ENCODE results near the gene MUC6. TPM values are rescaled to one million over a fixed set of nuclear protein-coding genes. Genes with fewer than 3 reads are reported as not detected.

MUC6 gene
- total and polyA plus RNA-seq, 9 of the 15 experiments (the other 6 are each of a cell fraction or from before 2014, with no cell fraction given), result not detected

- Histone ChIP-seq H3K27me3 (ENCODE audit: control insufficient read depth in 2 of 2, insufficient read depth in 2 of 2, low read length in 2 of 2) (no peaks in the 10 kb centered on the region), H3K9me3 (replicated peaks; ENCODE audit: control insufficient read depth, insufficient read depth, low read depth, low read length) (no peaks in the 10 kb centered on the region), H3K4me3 (no peak overlapping the region), H3K4me2 (ENCODE audit: insufficient read depth, low read length) (no peak overlapping the region), H4K20me1 (replicated peaks; ENCODE audit: control insufficient read depth, insufficient read depth, low read length) (no peaks in the 10 kb centered on the region; the same call in 1 of the 2 replicates), H3K79me2 (ENCODE audit: control insufficient read depth, insufficient read depth, low read length) (no peaks in the 10 kb centered on the region), H3K9ac (ENCODE audit: insufficient read depth in 1 of 2, low read depth in 2 of 2, low read length in 2 of 2) (no peak overlapping the region), H3K4me1 (replicated peaks in 1 of 2; ENCODE audit: control insufficient read depth in 2 of 2, insufficient read depth in 2 of 2, low read length in 2 of 2) (peaks cover 0 to 21% of the 10 kb centered on the region in 2 experiments; a peak in 3 of 5 replicates), H3K9me1 (ENCODE audit: control insufficient read depth, insufficient read depth, low read length) (no peaks in the 10 kb centered on the region), H3K36me3 (ENCODE audit: control insufficient read depth, insufficient read depth, low read length) (peaks cover 48% of the 10 kb centered on the region; the same call in 2 of the 3 replicates), H3K27ac (ENCODE audit: extremely low read depth, low read depth, low read length) (no peak overlapping the region), H2AFZ (ENCODE audit: low read depth, low read length) (no peak overlapping the region)
- CTCF ChIA-PET (ENCODE audit: low intra/inter-chr PET ratio), result no interaction called here
- in situ Hi-C loops (cut with MboI) (no loop called here), intact Hi-C loops (cut with micrococcal nuclease) (no loop called here)
- POLR2A ChIA-PET, result interaction anchor here (1.3 kb wide), 1 partner anchor 10 kb away, joined by 3 read pairs; no protein-coding TSS in a partner anchor
- no peak for ATAC-seq
- no TSS peak for BruUV-seq (replicated peaks)
- WGBS (ENCODE audit: insufficient coverage, low coverage, missing lambda C conversion rate), result 92% methylated on average over 10 of the region's 14 CpGs
- FAIRE-seq, result no peak
- DNase-seq (ENCODE audit: extremely low read depth in 1 of 4, low spot score in 3 of 4), result no peak
- TF ChIP-seq STAG1 (CRISPR knock-in tag; IDR thresholded peaks at IDR 0.05; ENCODE audit: borderline replicate concordance) (no peak), ZFP1 (CRISPR knock-in tag; IDR thresholded peaks at IDR 0.05) (no peak), BHLHE40 (IDR thresholded peaks at IDR 0.05; ENCODE audit: low read length) (no peak), ZNF280B (CRISPR knock-in tag; IDR thresholded peaks at IDR 0.05) (no peak), POU5F1 (IDR thresholded peaks at IDR 0.05; ENCODE audit: borderline replicate concordance, low read depth, low read length, partially characterized antibody) (no peak), HDAC6 (IDR thresholded peaks at IDR 0.05; ENCODE audit: low read depth, low read length) (no peak), RB1 (IDR thresholded peaks at IDR 0.05; ENCODE audit: low read depth) (no peak), CTCF (IDR thresholded peaks at IDR 0.05 in 2 of 3, conservative IDR thresholded peaks at IDR 0.05 in 1 of 3; ENCODE audit: insufficient read depth in 2 of 3, low read depth in 1 of 3, low read length in 3 of 3) (no peak)
- TF ChIP-seq, protein P1, sequence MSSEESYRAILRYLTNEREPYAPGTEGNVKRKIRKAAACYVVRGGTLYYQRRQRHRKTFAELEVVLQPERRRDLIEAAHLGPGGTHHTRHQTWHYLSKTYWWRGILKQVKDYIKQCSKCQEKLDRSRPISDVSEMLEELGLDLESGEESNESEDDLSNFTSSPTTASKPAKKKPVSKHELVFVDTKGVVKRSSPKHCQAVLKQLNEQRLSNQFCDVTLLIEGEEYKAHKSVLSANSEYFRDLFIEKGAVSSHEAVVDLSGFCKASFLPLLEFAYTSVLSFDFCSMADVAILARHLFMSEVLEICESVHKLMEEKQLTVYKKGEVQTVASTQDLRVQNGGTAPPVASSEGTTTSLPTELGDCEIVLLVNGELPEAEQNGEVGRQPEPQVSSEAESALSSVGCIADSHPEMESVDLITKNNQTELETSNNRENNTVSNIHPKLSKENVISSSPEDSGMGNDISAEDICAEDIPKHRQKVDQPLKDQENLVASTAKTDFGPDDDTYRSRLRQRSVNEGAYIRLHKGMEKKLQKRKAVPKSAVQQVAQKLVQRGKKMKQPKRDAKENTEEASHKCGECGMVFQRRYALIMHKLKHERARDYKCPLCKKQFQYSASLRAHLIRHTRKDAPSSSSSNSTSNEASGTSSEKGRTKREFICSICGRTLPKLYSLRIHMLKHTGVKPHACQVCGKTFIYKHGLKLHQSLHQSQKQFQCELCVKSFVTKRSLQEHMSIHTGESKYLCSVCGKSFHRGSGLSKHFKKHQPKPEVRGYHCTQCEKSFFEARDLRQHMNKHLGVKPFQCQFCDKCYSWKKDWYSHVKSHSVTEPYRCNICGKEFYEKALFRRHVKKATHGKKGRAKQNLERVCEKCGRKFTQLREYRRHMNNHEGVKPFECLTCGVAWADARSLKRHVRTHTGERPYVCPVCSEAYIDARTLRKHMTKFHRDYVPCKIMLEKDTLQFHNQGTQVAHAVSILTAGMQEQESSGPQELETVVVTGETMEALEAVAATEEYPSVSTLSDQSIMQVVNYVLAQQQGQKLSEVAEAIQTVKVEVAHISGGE (CRISPR knock-in tag; IDR thresholded peaks at IDR 0.05), result no peak
- TF ChIP-seq, protein P2, sequence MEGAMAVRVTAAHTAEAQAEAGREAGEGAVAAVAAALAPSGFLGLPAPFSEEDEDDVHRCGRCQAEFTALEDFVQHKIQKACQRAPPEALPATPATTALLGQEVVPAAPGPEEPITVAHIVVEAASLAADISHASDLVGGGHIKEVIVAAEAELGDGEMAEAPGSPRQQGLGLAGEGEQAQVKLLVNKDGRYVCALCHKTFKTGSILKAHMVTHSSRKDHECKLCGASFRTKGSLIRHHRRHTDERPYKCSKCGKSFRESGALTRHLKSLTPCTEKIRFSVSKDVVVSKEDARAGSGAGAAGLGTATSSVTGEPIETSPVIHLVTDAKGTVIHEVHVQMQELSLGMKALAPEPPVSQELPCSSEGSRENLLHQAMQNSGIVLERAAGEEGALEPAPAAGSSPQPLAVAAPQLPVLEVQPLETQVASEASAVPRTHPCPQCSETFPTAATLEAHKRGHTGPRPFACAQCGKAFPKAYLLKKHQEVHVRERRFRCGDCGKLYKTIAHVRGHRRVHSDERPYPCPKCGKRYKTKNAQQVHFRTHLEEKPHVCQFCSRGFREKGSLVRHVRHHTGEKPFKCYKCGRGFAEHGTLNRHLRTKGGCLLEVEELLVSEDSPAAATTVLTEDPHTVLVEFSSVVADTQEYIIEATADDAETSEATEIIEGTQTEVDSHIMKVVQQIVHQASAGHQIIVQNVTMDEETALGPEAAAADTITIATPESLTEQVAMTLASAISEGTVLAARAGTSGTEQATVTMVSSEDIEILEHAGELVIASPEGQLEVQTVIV (CRISPR knock-in tag; IDR thresholded peaks at IDR 0.05; ENCODE audit: borderline replicate concordance), result no peak
These were observed 38.6 kb downstream of the MUC6 start for GRCh38 chr11:997907-998306.

Data from K562 (cell line).